NCI-H1092 (cell line): ENCODE results near the gene SOX9.

Source experiments
- DNase-seq: peaks from one replicate; lab custom pipeline; 2025; lab: John Stamatoyannopoulos, UW

SOX9 gene

DNA sequence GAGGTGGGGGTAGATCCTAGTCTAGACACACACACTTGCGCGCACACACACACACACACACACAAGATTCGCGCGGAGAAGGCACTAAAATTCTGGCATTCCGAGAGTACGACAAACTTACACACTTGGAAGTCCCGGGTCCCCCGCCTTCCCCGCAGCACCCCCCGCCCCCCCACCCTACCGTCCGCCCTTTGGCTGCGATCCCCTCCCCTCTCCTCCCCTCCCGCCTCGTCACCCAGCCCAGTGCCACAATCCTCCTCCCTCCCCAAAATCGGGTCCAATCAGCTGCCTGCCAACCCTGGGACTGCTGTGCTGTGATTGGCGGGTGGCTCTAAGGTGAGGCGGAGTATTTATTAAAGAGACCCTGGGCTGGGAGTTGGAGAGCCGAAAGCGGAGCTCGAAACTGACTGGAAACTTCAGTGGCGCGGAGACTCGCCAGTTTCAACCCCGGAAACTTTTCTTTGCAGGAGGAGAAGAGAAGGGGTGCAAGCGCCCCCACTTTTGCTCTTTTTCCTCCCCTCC is at the start of gene SOX9:
Gene SOX9 (plus strand): TSS at position 379 of the 522 bp plus-strand sequence. CDS start 372 bp downstream, outside the sequence.
- peak; percentile 92 for DNase-seq

DNA sequence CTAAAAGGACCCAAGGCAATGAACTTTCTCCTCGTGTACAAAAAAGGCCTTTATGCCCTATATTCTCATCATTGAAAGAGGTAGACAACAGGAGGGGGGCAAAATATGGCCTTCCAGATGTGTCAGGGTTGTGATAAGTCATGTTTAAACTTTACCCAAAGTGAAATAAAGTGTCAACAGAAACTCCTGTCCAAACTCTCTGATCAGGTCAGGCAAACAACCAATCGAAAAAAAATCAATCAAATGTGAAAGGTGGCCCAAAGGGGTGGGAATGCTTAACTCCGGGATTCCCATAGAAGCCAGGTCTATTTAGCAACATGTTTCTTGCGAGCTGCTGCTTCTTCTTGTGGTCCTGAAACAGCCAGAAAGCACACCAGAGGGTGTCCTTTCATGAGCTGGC is 49.5 kb upstream of the SOX9 start:
- no peak for DNase-seq

DNA sequence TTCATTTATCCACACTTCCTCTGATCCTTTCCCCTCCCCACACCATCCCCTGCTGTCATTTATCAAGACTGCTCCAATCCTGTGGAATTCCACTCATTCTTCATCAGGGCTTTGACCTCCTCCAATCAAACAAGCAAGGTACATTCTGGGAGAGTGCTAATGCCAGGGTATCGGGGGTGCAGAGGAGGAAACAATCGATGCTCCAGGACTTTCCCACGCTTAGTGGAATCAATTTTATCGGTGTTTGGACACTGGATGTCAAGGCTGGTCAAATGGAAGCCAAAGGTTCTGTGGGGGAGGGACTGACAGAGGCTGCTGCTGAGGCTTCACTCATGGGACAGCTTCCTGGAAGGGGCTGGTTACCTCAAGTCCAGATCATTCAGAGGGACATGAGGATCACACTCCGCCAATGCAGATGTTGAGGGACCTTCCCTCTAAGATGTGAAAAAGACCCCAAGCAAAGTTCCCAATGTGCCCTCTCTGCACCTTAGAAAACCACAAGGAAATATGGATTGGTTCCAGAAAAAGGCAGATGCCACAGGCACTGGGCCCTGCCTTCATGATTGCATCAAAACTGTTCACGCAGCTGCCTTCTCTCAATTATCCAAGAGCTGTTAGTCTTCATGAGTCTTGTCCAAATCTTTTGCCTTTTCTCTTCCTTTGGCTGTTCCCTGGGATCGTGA is 44.7 kb upstream of the SOX9 start:
- no peak for DNase-seq

DNA sequence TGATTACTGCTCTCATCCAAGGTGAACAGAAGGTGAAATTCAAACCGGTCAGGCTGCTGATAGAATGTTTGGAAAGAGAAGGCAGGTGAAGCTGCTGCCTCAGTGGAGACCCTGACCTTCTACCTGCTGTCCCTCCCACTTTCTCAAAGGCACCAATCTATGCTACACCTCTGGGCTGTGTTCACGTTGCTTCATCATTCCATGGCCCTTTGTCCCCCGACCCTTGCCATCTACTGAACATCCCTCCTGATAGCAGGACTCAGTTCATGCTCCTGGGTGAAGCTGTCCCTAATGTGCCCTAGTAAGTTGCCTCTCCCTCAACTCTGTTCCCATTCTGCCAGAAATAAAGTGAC is 44.2 kb upstream of the SOX9 start:
- no peak for DNase-seq

DNA sequence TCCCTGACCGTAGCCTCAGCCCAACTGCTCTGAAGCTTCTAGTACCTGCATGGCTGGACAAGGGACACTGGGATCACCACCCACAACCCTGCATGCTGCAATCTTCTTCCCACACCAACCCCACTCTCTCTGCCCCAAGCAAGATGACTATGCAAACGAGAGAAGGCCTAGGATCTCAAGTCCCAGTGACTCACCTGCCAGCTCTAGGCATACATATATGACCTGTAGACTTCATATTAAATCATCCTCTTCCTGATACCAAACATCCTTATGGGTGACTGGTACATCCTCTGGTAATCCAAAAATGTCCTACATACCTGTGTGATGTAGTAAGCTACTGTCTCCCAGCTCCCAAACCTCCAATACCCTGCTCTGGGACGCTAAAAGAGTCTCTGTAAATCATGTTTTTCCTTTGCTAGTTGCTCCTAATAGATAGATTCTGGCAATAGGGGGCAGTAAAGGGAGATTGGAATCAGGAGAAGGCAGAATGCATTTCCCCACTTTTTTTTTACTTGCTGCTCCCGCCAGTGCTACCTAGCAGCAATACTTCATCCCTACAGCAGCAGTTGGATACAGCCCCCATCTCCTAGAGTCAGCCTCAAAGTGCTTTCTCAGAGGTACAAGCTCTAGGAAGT is 43.4 kb upstream of the SOX9 start:
- no peak for DNase-seq

DNA sequence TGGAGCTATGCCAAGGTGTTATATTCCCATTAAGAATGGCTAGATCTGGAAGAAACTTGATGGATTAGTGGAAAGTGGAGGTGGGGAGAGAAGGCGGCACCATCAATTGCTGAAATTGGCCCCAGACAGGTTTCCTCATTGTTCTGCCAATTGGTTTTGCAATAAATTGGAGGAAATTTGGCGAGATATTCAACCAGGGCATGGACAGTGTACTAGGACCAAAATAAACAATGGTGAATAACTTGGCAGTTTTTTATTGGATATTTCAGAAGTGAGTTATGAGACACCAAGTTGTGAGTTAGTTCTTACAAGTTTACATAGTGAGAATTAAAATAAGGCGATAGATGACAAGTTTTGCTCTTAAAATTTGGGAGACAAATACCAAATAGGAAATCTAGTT is 41.1 kb upstream of the SOX9 start:
- DNase-seq = no peak

DNA sequence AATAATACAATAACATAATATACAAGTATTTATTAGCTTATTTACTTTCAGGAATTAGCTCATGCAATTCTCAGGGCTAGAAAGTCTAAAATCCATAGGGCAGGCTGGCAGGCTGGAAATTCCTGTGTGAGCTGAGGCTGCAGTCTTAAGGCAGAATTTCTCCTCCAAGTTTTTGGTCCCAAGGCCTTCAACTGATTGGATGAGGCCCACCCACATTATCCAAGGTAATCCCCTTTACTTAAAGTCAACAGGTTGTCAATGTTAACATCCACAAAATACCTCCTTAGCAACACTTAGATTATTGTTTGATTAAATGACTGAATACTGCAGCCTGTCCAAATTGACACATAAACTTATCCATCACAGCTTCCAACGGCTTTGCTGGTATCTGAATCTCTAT is 32.9 kb upstream of the SOX9 start:
- no peak for DNase-seq

DNA sequence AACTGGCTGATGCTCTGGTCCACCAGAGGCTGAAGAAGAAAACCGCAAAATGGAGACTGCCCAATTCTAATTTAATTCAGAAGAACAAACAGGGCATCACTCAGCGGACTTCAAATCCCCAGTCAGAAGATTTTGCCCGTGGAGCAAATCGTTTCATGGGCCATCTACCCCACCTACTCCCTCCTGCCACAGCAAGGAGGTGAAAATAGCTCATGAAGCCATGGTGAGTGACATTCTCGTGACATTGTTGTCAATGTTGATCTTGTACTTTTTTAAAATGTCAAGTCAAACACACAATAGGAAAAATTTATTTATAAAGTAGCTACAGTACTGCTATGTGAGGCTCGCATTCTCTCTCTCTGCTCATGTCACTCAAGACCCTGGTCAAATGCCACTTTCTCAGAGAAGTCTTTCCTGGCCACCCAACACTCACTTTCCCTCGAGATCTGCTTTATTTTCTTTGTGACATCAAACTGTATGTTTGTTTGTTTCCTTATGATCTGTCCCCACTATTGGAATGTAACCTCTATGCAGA is 31.3 kb upstream of the SOX9 start:
- DNase-seq = no peak

DNA sequence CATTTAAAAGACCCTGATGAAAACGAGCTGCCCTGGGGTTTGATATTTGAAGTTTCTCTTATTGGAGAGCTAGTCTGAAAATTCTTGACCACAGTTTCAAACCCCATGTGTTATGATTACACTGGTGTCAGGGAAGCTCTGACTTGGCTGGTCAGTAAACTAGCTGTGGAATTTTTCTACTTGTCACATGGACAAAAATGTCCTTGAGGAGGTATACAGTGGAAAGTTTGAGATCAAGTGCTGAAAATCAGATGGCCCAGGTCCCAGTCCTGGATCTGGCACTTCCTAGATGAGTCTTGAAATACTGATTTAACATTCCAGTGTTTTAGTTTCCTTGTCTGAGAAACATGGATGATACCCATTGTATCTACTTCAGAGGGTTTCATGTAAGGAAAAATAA is 30.7 kb upstream of the SOX9 start:
- DNase-seq = no peak

DNA sequence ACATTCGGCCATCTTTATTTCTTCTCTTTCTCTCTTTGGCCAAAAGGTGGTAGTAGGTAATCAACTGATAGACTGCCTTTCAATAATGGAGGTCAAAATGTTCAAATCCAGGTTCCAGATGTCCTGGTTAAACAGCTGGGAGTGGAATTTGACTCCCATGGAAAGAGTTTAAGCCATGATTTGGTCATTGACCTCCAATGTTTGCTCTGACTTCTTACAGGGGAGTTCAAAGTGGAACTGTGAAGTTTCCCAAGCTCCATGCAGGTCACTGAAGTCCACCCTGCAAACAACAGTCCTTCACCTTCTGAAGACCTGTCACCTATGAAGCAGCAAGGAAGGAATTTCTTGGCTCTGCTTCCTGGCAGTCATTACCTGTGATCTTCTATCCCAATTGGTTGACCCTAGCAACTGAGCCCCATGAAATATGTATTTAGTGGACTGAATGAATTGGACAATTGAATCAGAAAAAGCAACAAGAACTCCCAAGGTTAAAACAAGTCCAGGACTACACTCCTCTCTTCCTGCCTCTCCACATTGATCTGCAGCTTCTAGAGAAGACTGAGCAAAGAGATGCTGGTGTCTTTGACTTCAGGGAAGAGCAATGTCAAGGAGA is 28.0 kb upstream of the SOX9 start:
- DNase-seq = no peak

DNA sequence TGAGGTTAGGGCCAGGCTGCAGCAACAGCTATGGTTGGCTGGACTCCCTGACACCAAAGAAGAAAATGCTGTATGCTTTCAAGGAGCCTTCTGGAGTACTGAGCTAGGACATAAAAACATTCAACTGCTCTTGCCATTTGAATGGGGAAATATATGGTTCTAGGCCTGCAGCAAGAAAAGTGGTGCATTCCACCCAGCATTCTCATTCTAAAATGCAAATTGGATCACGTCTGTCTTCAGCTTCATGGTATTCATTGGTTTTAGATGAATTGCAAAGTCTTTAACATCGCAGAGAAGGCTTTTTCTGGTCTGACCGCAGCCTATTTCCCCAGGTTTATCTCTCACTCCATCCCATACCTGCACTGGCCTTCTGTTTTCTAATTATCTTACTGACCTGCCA is 27.1 kb upstream of the SOX9 start:
- no peak for DNase-seq

DNA sequence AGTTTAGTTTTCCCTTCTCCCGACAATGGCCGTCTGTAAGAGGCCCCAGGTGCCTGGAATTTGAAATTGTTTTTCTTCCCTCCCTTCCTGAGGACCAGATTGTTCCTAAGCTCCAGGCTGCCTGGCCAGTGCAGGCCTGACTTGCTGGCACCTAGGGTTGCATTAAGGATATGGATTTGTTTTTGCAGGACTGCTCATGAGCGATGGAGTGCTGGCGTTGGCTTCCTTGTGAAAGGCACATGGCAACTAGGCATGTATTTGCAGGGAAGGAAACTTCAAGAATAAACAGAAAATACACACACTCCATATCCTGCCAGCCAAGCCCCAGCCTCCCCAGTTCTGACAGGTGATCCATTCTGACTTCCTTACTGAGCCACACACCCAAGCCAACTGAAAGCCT is 25.5 kb upstream of the SOX9 start:
- no peak for DNase-seq

DNA sequence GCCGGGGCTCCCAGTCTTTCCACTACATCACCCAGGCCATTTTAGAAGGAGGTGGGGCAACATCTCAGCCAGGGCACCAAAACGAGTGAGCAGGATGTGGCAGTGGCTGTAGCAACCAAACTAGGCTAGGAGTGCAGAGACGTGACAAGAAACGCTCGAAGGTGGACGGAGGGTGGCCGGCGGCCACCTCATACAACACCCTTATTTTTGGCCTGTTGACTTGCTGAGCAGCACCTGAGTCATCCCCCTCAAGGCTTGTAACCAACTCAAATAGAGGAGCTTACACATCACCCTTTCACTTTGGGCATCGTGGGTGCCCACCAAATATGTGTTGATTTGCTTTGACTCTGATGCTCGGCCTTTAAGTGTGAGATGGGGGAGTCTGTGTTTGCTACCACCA is 23.7 kb upstream of the SOX9 start:
- no peak for DNase-seq

DNA sequence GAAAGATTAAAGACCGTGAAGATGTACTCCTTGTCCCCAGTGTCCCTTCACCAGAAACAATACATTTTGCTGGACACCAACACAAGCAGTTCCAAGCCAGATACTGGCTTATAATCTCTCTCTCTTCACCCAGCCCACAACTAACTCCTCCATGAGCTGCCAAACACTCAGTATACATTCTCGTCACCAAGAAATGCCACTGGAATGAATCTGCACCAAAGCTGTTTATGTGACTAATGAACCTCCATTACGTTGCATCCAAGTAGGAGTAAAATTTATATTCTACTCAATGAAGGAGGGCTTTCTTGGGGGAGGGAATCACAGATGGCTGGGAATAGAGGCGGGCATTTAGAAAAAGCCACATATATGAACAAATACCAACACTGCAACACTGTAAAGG is 20.9 kb upstream of the SOX9 start:
- no peak for DNase-seq

DNA sequence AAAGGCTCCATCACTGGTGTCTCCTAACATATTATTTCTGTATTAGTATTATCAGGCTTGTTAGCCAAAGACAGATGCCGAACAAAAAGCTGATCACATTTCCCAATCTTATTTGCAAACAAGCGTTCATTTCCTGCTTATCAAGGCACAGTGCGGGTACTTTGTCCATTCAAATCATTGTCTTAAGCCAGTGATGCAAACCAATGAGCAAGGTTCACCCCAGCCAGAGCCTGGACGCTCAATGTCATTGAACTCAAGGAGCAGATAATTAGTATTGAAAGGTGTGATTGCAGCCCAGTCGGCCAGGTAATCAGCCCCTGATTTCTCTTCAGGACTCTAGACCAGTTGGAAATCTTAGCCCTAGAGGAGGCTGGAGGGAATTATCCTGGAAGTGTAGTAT is 20.4 kb upstream of the SOX9 start:
- no peak for DNase-seq

DNA sequence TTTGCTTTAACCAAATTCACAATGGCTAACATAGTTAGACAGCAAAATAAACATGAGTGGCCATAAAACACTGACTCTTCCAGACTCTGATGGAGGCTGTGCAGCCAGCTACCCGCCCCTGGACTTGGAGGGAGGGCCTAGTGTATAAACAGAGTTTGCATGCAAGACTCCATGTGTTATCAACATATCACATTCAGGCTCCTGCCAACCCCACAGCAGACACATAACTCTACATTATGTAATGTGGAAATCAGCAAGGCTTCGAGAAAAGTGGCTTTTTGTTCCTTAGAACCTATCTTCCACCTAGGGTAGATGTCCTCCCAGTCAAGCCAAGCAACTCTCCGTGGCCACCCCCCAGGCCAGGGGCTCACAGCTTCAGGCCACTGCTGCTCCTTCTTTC is 19.3 kb upstream of the SOX9 start:
- no peak for DNase-seq

DNA sequence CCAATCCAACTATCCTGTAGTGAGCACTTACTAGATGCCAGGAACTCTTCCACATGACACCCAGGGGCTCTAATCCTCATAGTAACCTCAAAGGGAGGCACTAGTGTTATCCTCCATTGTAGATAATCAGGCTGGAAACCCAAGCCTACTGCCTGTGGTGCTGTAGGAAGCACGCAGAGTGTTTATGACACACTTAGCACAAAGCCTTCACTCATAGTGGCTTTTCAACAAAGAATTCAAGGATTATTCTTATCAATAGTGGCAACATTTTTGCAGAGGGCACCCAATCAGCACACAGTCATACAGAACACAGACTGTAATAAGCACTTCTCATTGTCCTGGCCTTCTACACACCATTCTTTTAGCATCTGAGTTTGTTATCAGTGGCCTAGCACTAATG is 18.5 kb upstream of the SOX9 start:
- no peak for DNase-seq

DNA sequence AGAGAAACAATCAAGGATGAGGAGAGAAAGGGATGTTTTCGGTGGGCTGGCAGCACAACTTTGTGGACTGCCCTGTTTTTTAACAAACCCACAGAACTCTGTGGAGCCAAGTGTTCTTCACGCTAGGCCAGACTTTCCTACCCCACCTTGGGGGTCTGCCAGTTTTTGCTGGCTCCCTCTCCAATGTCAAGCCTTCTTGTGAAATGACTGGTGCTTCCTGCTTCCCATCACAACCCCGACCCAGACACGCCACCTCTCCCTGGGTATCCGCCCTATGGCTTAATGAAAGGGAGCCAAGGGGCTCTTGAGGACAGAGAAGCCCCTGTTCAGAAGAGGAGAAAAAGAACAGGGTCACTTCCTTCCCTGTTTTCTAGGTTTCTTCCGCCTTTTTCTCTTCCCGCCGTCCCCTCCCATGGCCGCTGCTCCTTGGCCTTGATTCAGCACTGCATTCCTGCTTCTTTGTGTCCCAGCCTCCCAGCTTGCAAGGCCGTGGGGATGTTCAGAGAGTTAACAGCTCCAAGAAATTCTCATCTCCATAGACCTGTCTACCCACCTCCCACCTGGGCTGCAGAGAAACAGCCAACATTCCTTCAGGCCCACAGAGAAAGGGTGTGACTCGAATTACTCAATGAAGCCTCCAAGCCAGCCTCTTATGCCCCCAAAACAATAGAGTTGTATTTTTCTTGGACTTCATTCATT is 16.5 kb upstream of the SOX9 start:
- DNase-seq = no peak

DNA sequence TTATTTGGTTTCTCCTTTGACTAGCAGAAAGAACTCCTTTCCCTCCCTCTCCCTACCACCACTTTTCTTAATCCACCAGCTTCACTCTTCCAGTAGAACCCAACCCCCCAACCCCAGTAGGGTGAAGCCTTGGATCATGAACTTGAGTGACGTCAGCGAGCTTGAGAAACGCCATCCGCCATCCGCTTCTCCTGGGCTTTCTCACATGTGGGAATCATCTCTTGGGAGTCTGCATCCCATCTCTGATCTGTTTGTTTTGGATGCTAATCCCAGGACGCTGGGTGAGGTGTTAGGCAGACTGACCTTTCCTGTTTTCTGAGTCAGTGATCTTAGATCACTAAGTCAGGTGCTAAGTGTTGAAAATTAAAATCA is 16.0 kb upstream of the SOX9 start:
- DNase-seq = no peak

DNA sequence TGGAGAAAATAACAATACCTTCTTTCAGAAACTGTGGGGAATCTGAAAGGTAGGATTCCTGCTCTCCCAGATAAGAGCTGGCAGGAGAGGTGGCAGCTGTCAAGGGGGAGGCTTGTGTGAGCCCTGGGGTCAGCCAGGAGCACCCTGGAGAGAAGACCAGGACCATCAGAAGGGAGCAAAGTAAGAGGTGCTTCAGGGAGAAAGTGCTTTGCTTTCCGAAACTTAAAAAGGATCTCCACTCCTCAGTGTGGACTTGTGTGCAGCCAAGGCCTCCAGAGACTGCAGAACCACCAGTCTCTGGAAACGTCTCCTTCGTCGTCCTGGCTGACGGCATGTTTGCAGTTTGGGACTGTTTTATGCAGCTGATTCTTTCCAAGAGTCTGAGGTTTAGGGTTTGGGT is 13.7 kb upstream of the SOX9 start:
- DNase-seq = no peak

DNA sequence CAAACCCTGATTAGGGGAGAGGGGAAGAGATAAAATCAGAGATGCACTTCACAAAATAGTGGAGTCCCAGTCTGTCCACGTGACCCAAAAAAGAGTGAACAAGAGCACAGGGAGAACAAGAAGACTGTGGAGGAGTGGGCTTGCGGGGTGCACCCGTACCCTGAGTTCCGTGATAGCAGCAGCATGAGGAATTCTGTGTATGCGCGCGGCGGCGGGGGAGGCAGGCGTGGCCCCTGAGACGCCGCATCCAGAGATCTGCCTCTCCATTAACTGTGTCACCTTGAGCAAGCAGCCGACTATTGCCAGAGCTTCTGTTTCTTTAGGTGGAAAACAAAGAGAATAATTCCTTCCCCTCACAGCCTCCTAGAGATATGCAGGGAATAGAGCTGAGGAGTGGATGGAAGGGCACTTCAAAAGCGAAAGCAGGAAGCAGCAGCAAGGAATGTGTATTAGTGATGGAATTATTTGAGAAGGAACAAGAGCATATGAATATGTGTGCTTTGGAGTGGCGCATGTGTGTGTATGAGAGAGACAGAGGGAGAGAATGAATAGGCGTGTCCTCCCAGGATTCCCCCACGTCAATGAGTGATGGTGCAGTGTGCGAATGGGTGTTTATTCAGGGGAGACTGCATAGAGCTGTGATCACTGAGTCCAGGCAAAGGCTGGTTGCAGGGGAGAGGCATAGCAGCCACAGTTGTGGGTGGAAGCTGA is 10.4 kb upstream of the SOX9 start:
- no peak for DNase-seq

DNA sequence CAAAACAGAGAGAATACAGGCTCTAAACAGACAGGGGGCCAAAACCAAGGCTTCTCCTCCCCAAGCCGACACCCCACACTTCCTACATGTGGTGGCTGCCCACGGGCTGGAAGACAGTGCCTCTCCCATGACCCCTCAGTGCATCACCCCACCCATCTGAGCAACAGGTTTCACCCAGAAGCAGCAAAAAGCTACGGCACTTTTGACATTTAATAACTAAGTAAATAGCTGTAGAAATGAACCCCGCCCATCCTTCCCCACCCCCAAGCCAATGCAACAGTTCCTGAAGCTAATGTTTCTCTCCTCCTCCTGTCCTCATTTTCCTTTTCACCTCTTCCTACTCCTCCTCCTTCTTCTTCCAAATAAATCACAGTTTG is 9.9 kb upstream of the SOX9 start:
- no peak for DNase-seq
